ENCODE measurements around the gene JADE3.

The JADE3 gene

GRCh38 chrX:46920235-46920634, 8.0 kb downstream of the JADE3 start:
- no peak for TF ChIP-seq EZH2 (IDR thresholded peaks at IDR 0.05; ENCODE audit: borderline replicate concordance, low read depth, low read length, severe bottlenecking)
- no peak for TF ChIP-seq CTCF (IDR thresholded peaks at IDR 0.05; ENCODE audit: borderline replicate concordance, extremely low read depth, low read length, poor library complexity, severe bottlenecking)
- Histone ChIP-seq H4K20me1 (ENCODE audit: insufficient read depth, low read length) (peaks cover 19% of the 10 kb centered on the region), H3K79me2 (ENCODE audit: insufficient read depth, low read length) (peaks cover 98% of the 10 kb centered on the region)

GRCh38 chrX:46922611-46923010, 10.4 kb downstream of the JADE3 start:
- no peak overlapping the region for H2AFZ ChIP-seq (ENCODE audit: low read depth, low read length)
- H3K4me1 ChIP-seq (ENCODE audit: insufficient read depth, low read length), result no peaks in the 10 kb centered on the region
- no peak overlapping the region for H3K27ac ChIP-seq (ENCODE audit: low read length)
- DNase-seq, result no peak
- peaks cover 8% of the 10 kb centered on the region; the same call in 1 of the 2 replicates for H4K20me1 ChIP-seq (ENCODE audit: insufficient read depth, low read length)
- H3K9me3 ChIP-seq (ENCODE audit: insufficient read depth, low read length, severe bottlenecking), result no peaks in the 10 kb centered on the region
- H3K4me3 ChIP-seq (ENCODE audit: low read depth in 1 of 2, low read length in 2 of 2), result no peak overlapping the region
- H3K4me2 ChIP-seq (ENCODE audit: insufficient read depth, low read length), result no peak overlapping the region
- H3K27me3 ChIP-seq (ENCODE audit: insufficient read depth, low read length, poor library complexity), result no peaks in the 10 kb centered on the region
- no peaks in the 10 kb centered on the region for H3K36me3 ChIP-seq (ENCODE audit: insufficient read depth, low read length)
- no peak overlapping the region for H3K9ac ChIP-seq (ENCODE audit: low read depth, low read length)
- ATAC-seq (ENCODE audit: insufficient read depth, low read depth), result no peak
- TF ChIP-seq EZH2 (IDR thresholded peaks at IDR 0.05; ENCODE audit: borderline replicate concordance, low read depth, low read length, severe bottlenecking) (no peak), CTCF (IDR thresholded peaks at IDR 0.05; ENCODE audit: borderline replicate concordance, extremely low read depth, low read length, poor library complexity, severe bottlenecking) (no peak)
- peaks cover 94% of the 10 kb centered on the region for H3K79me2 ChIP-seq (ENCODE audit: insufficient read depth, low read length)

More at GRCh38 chrX:46920235-46920634, 8.0 kb downstream of the JADE3 start:
- H3K27me3 ChIP-seq (ENCODE audit: insufficient read depth, low read length, poor library complexity), result no peaks in the 10 kb centered on the region
- H3K9ac ChIP-seq (ENCODE audit: low read depth, low read length), result no peak overlapping the region
- H3K9me3 ChIP-seq (ENCODE audit: insufficient read depth, low read length, severe bottlenecking), result no peaks in the 10 kb centered on the region
- DNase-seq (no peak), ATAC-seq (ENCODE audit: insufficient read depth, low read depth) (no peak)
- H2AFZ ChIP-seq (ENCODE audit: low read depth, low read length), result no peak overlapping the region
- peaks cover 4% of the 10 kb centered on the region for H3K4me1 ChIP-seq (ENCODE audit: insufficient read depth, low read length)
- no peak overlapping the region for H3K27ac ChIP-seq (ENCODE audit: low read length)
- no peaks in the 10 kb centered on the region for H3K36me3 ChIP-seq (ENCODE audit: insufficient read depth, low read length)
- no peak overlapping the region for H3K4me3 ChIP-seq (ENCODE audit: low read depth in 1 of 2, low read length in 2 of 2)
- no peak overlapping the region for H3K4me2 ChIP-seq (ENCODE audit: insufficient read depth, low read length)

- ATAC-seq (ENCODE audit: insufficient read depth, low read depth), result no peak
- Histone ChIP-seq H2AFZ (ENCODE audit: low read depth, low read length) (no peak overlapping the region), H4K20me1 (ENCODE audit: insufficient read depth, low read length) (peaks cover 26% of the 10 kb centered on the region; the same call in 1 of the 2 replicates), H3K27ac (ENCODE audit: low read length) (no peak overlapping the region), H3K79me2 (ENCODE audit: insufficient read depth, low read length) (peaks cover 90% of the 10 kb centered on the region), H3K4me3 (ENCODE audit: low read depth in 1 of 2, low read length in 2 of 2) (no peak overlapping the region), H3K4me2 (ENCODE audit: insufficient read depth, low read length) (no peak overlapping the region), H3K36me3 (ENCODE audit: insufficient read depth, low read length) (peaks cover 5% of the 10 kb centered on the region), H3K4me1 (ENCODE audit: insufficient read depth, low read length) (no peaks in the 10 kb centered on the region), H3K9ac (ENCODE audit: low read depth, low read length) (no peak overlapping the region), H3K27me3 (ENCODE audit: insufficient read depth, low read length, poor library complexity) (no peaks in the 10 kb centered on the region), H3K9me3 (ENCODE audit: insufficient read depth, low read length, severe bottlenecking) (no peaks in the 10 kb centered on the region)
- no peak for DNase-seq
- TF ChIP-seq EZH2 (IDR thresholded peaks at IDR 0.05; ENCODE audit: borderline replicate concordance, low read depth, low read length, severe bottlenecking) (no peak), CTCF (IDR thresholded peaks at IDR 0.05; ENCODE audit: borderline replicate concordance, extremely low read depth, low read length, poor library complexity, severe bottlenecking) (no peak)
Observed at GRCh38 chrX:46927718-46928117, 15.5 kb downstream of the JADE3 start.

Data from DND-41 (cell line).